ENCODE results near the gene TPD52L1. TPM values are rescaled to one million over a fixed set of nuclear protein-coding genes. Genes with fewer than 3 reads are reported as not detected.

Gene TPD52L1
- total and polyA plus RNA-seq, 2 of the 4 experiments (the other 2 are of a cell fraction): 10.2 to 13.5 TPM

- H2BK20ac ChIP-seq (ENCODE audit: low read depth, low read length): peak overlapping the region; percentile 27; the same call in 1 of the 2 replicates
- in situ Hi-C loops (cut with MboI; ENCODE audit: low sequenced_read_pairs) (no loop called here), dilution Hi-C loops (cut with HindIII; ENCODE audit: low sequenced_read_pairs, unreplicated experiment) (no loop called here), intact Hi-C loops (cut with micrococcal nuclease) (no loop called here)
- H3K18ac ChIP-seq (ENCODE audit: low read depth, low read length): peak overlapping the region; percentile 35; the same call in 1 of the 2 replicates
- H3K27ac ChIP-seq (ENCODE audit: insufficient read depth, low read length): no peak overlapping the region
- no peaks in the 10 kb centered on the region for H3K9me3 ChIP-seq (ENCODE audit: control insufficient read depth, insufficient read depth, low read length)
- CTCF ChIA-PET: interaction anchor here (0.6 kb wide), 1 partner anchor 307 kb away, joined by 3 read pairs; no protein-coding TSS in a partner anchor
- peak overlapping the region; percentile 54; the same call in 1 of the 3 replicates for H2BK15ac ChIP-seq (ENCODE audit: low read depth, low read length)
- no peaks in the 10 kb centered on the region for H3K36me3 ChIP-seq (ENCODE audit: control insufficient read depth, insufficient read depth, low read length)
- H3K9me1 ChIP-seq (ENCODE audit: insufficient read depth, low read length): no peaks in the 10 kb centered on the region; the same call in 1 of the 2 replicates
- no peak overlapping the region for H3K14ac ChIP-seq (replicated peaks; ENCODE audit: low read depth, low read length)
- no peak overlapping the region for H2AFZ ChIP-seq (replicated peaks; ENCODE audit: low read length, poor library complexity)
- no peaks in the 10 kb centered on the region for H3K79me1 ChIP-seq (ENCODE audit: low read depth in 1 of 2, low read length in 2 of 2)
- H3K9ac ChIP-seq (ENCODE audit: low read depth, low read length): no peak overlapping the region
- TF ChIP-seq MAZ (IDR thresholded peaks at IDR 0.05; ENCODE audit: borderline replicate concordance, low read depth, low read length): no peak
- no peak for TF ChIP-seq RAD21 (IDR thresholded peaks at IDR 0.05; ENCODE audit: low read length)
- no peak for TF ChIP-seq RCOR1 (IDR thresholded peaks at IDR 0.05; ENCODE audit: insufficient replicate concordance, low read length)
- no peak for TF ChIP-seq NFE2L2 (IDR thresholded peaks at IDR 0.05; ENCODE audit: low read depth, low read length)
- TF ChIP-seq CHD1 (IDR thresholded peaks at IDR 0.05; ENCODE audit: low read depth, low read length): no peak
- no peak for TF ChIP-seq BHLHE40 (IDR thresholded peaks at IDR 0.05; ENCODE audit: low read depth, low read length)
- no peak for TF ChIP-seq MAFK (IDR thresholded peaks at IDR 0.05; ENCODE audit: low read depth, low read length)
- no peak for TF ChIP-seq ELK1 (IDR thresholded peaks at IDR 0.05; ENCODE audit: borderline replicate concordance, low read depth, low read length)
- H4K8ac ChIP-seq (ENCODE audit: low read depth in 2 of 2, low read length in 2 of 2): peak overlapping the region in 1 of 2 experiments; percentile 39; a peak in 1 of 4 replicates
- peaks cover 6% of the 10 kb centered on the region for H3K4me1 ChIP-seq (ENCODE audit: control insufficient read depth, insufficient read depth, low read length)
- BruUV-seq (replicated peaks): no TSS peak
- no peak overlapping the region for H3K4me2 ChIP-seq (ENCODE audit: low read depth, low read length)
- no peak overlapping the region; the same call in 1 of the 2 replicates for H4K5ac ChIP-seq (ENCODE audit: low read depth, low read length)
- H4K20me1 ChIP-seq (ENCODE audit: insufficient read depth, low read length): no peaks in the 10 kb centered on the region
- no peak overlapping the region for H2AK5ac ChIP-seq (ENCODE audit: low read depth, low read length)
- H2BK120ac ChIP-seq (ENCODE audit: low read depth, low read length): peak overlapping the region; percentile 45; the same call in 1 of the 2 replicates
- H3K4me3 ChIP-seq (ENCODE audit: insufficient read depth, low read depth, low read length): no peak overlapping the region
- no peaks in the 10 kb centered on the region for H3K27me3 ChIP-seq (ENCODE audit: control insufficient read depth, insufficient read depth, low read length)
- POLR2A ChIA-PET (ENCODE audit: unreplicated experiment): no interaction called here
- H3K4ac ChIP-seq (ENCODE audit: low read depth, low read length): no peak overlapping the region
- whole genome bisulfite sequencing, 2 experiments (ENCODE audit: extremely low coverage in 2 of 2, insufficient read length in 1 of 2): no CpG with 5 or more reads among the region's 1 CpG
- ATAC-seq (ENCODE audit: low read depth) (peak; percentile 16; the same call in 1 of the 2 replicates), DNase-seq (no peak)
- no peak overlapping the region for H3K23ac ChIP-seq (ENCODE audit: low read depth, low read length)
- H4K91ac ChIP-seq (ENCODE audit: insufficient read depth, low read depth, low read length): peak overlapping the region; percentile 41; the same call in 1 of the 2 replicates
- no peak overlapping the region for H3K56ac ChIP-seq (ENCODE audit: extremely low read depth, insufficient read depth, low read length)
- H2BK5ac ChIP-seq (ENCODE audit: low read depth, low read length, poor library complexity, severe bottlenecking): peak overlapping the region; percentile 86
- no peak overlapping the region for H2AK9ac ChIP-seq (replicated peaks; ENCODE audit: low read depth, low read length, poor library complexity)
These were observed 35.1 kb downstream of the TPD52L1 start for GRCh38 chr6:125188594-125189203.

All from IMR-90 (cell line).